Astrocyte (in vitro differentiated cells and primary cell): ENCODE measurements around the gene ARF5.

Experiments used
- EZH2 ChIP-seq: IDR thresholded peaks from 2 replicates; pipeline ENCODE4 v1.6.1; 2012; ENCODE audit warnings: mild to moderate bottlenecking, low read length, inconsistent platforms; ENCODE audit not compliant: insufficient read depth
- TF ChIP-seq, protein P1 (sequence below): IDR thresholded peaks from 2 replicates; pipeline ENCODE4 v1.5.1; 2011; ENCODE audit warnings: low read depth, mild to moderate bottlenecking, inconsistent platforms, low read length, moderate library complexity; ENCODE audit not compliant: insufficient read depth

DNA sequence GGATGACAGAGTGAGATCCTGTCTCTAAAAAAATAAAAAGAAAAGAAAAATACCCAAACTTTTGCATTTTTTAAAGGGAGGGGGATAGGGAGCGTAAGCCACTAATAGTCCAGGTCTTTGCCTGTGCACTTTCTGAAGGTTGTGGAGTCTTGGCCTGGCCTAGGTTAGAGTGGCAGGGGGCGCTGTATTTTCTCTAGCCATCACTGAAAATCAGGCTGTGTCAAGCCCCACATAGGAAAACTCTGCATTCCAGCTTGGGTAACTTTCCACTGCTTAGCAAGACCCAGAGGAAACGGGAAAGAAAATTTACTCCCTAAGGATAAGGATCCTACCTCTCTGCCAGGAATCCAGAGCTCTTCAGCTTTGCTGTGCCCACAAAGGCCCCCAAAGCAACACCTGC, 40.2 kb downstream of the ARF5 start:
- TF ChIP-seq, protein P1, sequence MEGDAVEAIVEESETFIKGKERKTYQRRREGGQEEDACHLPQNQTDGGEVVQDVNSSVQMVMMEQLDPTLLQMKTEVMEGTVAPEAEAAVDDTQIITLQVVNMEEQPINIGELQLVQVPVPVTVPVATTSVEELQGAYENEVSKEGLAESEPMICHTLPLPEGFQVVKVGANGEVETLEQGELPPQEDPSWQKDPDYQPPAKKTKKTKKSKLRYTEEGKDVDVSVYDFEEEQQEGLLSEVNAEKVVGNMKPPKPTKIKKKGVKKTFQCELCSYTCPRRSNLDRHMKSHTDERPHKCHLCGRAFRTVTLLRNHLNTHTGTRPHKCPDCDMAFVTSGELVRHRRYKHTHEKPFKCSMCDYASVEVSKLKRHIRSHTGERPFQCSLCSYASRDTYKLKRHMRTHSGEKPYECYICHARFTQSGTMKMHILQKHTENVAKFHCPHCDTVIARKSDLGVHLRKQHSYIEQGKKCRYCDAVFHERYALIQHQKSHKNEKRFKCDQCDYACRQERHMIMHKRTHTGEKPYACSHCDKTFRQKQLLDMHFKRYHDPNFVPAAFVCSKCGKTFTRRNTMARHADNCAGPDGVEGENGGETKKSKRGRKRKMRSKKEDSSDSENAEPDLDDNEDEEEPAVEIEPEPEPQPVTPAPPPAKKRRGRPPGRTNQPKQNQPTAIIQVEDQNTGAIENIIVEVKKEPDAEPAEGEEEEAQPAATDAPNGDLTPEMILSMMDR, result no peak
- TF ChIP-seq EZH2, result no peak
